ENCODE data around the gene SLU7.

SLU7 gene

DNA sequence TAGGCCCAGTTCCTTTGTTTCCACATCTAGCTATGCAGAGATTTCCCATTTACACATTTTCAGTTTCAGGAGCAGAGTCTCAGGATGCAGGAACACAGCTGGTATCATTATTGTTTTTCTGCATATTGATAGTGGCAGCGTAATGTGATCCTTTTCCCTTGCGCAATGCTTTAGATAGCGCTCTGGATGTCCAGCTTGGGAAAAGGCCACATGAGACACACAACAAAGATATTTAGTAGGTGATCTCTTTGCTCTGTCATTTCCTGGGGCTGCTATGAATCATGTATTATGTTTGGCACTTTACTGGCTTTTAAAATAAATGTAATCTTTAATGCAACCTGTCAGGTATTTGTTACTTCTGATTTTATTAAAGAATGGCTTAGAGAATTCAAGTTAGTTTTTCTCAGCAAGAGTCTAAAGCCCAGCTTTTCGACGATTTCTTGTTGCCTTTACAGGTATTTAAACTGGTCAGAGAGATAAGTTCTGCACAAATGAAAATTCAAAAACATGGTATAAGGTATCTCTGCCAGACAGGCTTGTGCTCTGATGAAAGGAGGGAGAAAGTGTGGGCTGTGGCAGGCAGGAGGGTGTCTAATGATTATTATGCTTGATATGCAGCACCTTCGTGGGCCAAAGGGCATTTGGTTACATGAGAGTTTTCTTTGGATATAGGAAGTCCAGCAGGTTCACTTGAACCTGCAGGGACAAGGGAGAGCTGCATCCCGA is 45.0 kb upstream of the SLU7 start:
- TF ChIP-seq CTCF (conservative IDR thresholded peaks at IDR 0.05; ENCODE audit: control insufficient read depth, insufficient read depth, low read depth, low read length) = no peak
- peak; percentile 88 for DNase-seq (ENCODE audit: low read depth)
- H3K4me3 ChIP-seq (ENCODE audit: control insufficient read depth, low read depth, low read length) = no peak overlapping the region

GRCh38 chr5:160463227-160463626 is 44.3 kb upstream of the SLU7 start:
- no peak for DNase-seq (ENCODE audit: low read depth)
- no peak for TF ChIP-seq CTCF (conservative IDR thresholded peaks at IDR 0.05; ENCODE audit: control insufficient read depth, insufficient read depth, low read depth, low read length)
- no peak overlapping the region for H3K4me3 ChIP-seq (ENCODE audit: control insufficient read depth, low read depth, low read length)

- DNase-seq (ENCODE audit: low read depth) = no peak
- no peak for TF ChIP-seq CTCF (conservative IDR thresholded peaks at IDR 0.05; ENCODE audit: control insufficient read depth, insufficient read depth, low read depth, low read length)
- H3K4me3 ChIP-seq (ENCODE audit: control insufficient read depth, low read depth, low read length) = no peak overlapping the region
Observed at GRCh38 chr5:160462167-160462566, 43.3 kb upstream of the SLU7 start.

DNA sequence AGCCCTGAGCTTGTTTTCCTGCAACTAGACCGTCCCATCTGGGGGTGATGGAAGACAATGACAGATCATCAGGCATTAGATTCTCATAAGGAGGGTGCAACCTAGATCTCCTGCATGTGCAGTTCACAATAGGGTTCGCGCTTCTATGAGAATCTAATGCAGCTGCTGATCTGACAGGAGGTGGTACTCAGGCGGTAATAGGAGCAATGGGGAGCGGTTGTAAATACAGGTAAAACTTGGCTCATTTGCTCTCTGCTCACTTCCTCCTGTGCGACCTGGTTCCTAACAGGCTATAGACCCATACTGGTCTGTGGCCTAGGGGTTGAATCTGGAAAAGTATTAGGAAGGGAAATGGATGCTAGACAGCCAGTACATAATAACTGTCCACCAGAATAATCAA is 42.5 kb upstream of the SLU7 start:
- no peak overlapping the region for H3K4me3 ChIP-seq (ENCODE audit: control insufficient read depth, low read depth, low read length)
- TF ChIP-seq CTCF (conservative IDR thresholded peaks at IDR 0.05; ENCODE audit: control insufficient read depth, insufficient read depth, low read depth, low read length) = no peak
- DNase-seq (ENCODE audit: low read depth) = no peak

GRCh38 chr5:160460377-160461049 is 41.6 kb upstream of the SLU7 start:
- no peak for DNase-seq (ENCODE audit: low read depth)
- no peak overlapping the region for H3K4me3 ChIP-seq (ENCODE audit: control insufficient read depth, low read depth, low read length)
- TF ChIP-seq CTCF (conservative IDR thresholded peaks at IDR 0.05; ENCODE audit: control insufficient read depth, insufficient read depth, low read depth, low read length) = peak; percentile 34

DNA sequence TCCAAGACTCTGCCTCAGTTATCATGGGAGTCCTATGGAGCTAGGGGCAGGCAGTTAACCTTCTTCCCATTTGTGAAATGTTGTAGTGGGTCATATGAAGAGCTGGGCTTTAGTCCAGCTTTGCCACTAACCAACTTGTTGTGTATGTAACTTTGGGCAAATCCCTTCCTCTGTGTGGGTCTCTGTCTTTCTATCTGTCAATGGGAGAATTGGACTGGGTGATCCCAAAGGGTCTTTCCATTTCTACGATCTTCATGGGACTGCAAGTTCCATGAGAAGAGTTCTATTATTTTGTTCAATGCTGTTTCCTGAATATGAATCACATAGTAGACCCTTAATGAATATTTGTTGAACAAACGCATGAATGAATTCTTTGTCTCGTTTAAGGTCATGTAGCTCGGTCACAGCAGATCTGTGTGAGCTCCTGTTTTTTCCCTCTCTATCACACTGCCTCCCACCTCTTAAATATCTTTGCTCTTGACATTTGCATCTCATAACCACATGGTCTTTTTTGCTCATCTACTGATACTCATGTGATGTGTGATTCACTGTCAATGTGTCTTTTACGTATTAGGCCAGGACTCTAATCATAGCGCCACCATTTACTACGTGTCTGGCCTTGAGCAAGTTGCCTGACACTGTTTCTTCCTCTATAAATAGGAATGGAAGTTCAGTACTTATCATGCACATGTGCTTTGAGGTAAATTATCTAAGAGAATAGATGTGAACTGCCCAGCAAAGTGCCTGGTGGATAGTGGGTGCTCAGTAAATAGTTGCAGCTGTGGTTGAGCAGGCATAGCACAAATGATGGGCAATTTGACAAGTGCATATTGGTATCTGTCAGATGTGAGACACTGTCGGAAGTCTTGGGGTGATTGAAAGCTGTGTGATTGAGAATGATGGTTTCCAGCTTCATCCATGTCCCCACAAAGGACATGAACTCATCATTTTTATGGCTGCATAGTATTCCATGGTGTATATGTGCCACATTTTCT is 40.2 kb upstream of the SLU7 start:
- no peak for TF ChIP-seq CTCF (conservative IDR thresholded peaks at IDR 0.05; ENCODE audit: control insufficient read depth, insufficient read depth, low read depth, low read length)
- no peak overlapping the region for H3K4me3 ChIP-seq (ENCODE audit: control insufficient read depth, low read depth, low read length)
- DNase-seq (ENCODE audit: low read depth) = no peak
